ENCODE measurements around the gene RNF10. TPM values are rescaled to one million over a fixed set of nuclear protein-coding genes. Genes with fewer than 3 reads are reported as not detected.
"Not testable (repeated sequence)": the region's sequence is repeated elsewhere in the genome, so short reads cannot be mapped to it uniquely, and the experiment has no call there.

Gene RNF10
- total RNA-seq, 2 donors from 2014 or later: 182 to 212 TPM

DNA sequence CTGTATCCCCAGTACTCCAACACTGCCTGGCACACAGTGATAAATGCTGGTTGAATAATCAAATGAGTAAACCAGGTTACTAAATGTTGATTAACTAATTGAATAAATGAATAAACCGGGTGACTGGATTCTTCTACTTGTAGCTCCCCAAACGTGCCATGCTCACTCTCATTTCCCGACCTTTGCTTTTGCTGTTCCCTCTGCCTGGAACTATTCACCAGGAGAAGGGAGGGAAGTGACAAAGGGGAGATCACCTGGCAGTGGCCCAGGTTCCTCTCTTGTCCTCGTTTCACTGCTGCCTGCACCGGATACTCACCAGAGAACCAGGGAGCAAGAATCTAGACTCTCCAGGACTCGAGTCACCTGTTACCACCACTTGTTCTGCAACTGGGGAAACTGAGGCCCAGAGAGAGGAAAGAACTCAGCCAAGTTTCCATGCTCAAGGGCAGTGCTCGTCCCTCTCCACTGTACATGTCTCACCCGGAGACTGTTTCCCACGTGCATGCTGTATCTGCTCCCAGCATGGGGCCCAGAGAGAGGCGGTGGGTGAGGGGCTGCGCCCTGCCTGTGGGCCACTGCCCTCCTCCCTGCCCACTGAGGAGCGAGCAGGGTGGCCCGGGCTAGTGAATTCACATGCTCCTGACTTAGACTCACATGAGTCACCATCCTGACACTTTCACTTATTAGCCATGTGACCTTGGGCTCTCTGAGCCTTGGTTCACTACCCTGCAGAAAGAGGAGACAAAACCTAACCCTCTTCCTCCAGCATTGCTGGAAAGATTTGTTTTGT lies 64.7 kb downstream of the RNF10 start:
- Mint-ChIP-seq H3K27me3 (peaks cover 14% of the 10 kb centered on the region), H3K27ac (no peak overlapping the region), H3K9me3 (no peaks in the 10 kb centered on the region), H3K36me3 (ENCODE audit: low read depth) (no peaks in the 10 kb centered on the region), H3K4me3 (no peak overlapping the region), H3K4me1 (no peaks in the 10 kb centered on the region)
- no peak for ATAC-seq (replicated peaks)

DNA sequence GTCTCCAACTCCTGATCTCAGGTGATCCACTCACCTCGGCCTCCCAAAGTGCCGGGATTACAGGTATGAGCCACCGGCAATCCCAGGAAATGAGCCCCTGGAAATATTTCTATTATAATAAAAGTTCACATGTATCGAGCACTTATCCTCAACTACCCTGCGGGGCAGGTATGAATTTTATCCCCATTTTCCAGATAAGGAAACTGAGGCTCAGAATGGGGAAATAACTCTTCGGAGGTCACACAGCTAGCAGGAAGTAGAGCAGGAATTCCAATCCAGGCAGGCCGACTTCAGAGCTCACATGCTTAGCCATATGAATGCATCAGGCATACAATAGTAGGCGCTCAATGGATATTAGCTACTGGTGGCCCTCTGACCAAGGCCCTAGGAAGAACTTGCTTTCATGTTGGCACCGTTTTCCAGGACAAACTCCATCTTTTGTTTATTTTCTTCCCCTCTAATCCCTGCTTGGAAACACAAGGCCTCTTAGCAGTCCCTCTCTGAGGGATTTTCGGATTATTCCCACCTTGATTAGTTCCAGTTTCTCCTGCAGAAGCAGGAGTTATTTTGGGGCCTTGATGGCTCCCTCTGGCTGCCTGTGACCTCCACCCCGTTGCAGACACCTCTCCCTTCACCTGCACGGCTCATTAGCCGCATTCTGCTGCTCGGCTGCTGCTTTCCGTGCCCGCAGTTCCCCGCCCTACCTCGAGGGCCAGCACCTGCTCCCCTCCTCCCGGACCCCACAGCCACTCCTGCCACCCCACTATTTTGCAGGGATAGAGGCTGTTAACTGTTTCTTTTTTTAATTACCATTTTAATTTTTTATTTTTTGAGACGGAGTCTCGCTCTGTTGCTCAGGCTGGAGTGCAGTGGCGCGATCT lies 65.8 kb downstream of the RNF10 start:
- no peak for ATAC-seq (replicated peaks)
- Mint-ChIP-seq H3K4me1 (no peaks in the 10 kb centered on the region), H3K4me3 (no peak overlapping the region), H3K36me3 (ENCODE audit: low read depth) (no peaks in the 10 kb centered on the region), H3K9me3 (no peaks in the 10 kb centered on the region), H3K27me3 (peaks cover 14% of the 10 kb centered on the region), H3K27ac (no peak overlapping the region)

DNA sequence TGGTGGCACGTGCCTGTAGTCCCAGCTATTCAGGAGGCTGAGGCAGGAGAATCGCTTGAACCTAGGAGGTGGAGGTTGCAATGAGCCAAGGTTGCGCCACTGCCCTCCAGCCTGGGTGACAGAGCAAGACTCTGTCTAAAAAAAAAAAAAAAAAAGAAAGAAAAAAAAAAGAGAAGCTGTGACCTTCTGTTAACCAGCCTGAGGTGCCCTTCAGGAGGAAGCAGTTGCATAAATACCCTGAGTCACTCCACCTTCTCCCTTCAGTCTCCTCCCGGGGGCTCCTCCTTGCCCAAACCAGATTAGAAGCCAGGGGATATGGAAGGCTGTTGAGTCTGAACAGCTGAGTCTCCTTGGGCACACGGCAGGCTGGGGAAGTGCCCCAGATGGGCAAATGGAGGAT lies 68.3 kb downstream of the RNF10 start:
- peaks cover 14% of the 10 kb centered on the region for H3K27me3 Mint-ChIP-seq
- H3K4me3 Mint-ChIP-seq; ATAC-seq (replicated peaks); H3K9me3 Mint-ChIP-seq; H3K36me3 Mint-ChIP-seq (ENCODE audit: low read depth); H3K4me1 Mint-ChIP-seq; H3K27ac Mint-ChIP-seq: not testable (repeated sequence)

- Mint-ChIP-seq H3K27me3 (peaks cover 3% of the 10 kb centered on the region), H3K36me3 (ENCODE audit: low read depth) (no peaks in the 10 kb centered on the region), H3K4me1 (no peaks in the 10 kb centered on the region), H3K9me3 (no peaks in the 10 kb centered on the region), H3K27ac (no peak overlapping the region), H3K4me3 (no peak overlapping the region)
- ATAC-seq (replicated peaks): no peak
Observed at GRCh38 chr12:120610560-120610959, 76.4 kb downstream of the RNF10 start.

DNA sequence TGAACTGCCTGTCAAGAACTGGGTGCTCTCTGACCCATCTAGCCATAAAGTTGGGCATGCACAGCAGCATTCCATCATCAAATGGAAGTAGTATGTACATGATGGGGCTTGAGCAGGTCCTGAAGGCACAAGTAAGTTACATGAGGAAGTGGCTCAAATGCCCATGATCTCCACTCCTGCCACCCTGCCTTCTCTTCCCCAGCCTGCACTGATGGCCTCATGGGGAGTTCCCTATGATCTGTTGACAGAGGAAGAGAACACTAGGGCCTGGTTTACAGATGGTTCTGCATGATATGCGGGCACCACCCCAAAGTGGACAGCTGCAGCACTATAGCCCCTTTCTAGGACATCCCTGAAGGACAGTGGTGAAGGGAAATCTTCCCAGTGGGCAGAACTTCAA lies 77.4 kb downstream of the RNF10 start:
- not testable (repeated sequence) for H3K9me3 Mint-ChIP-seq; H3K36me3 Mint-ChIP-seq (ENCODE audit: low read depth); H3K4me3 Mint-ChIP-seq; H3K4me1 Mint-ChIP-seq; ATAC-seq (replicated peaks); H3K27ac Mint-ChIP-seq; H3K27me3 Mint-ChIP-seq

DNA sequence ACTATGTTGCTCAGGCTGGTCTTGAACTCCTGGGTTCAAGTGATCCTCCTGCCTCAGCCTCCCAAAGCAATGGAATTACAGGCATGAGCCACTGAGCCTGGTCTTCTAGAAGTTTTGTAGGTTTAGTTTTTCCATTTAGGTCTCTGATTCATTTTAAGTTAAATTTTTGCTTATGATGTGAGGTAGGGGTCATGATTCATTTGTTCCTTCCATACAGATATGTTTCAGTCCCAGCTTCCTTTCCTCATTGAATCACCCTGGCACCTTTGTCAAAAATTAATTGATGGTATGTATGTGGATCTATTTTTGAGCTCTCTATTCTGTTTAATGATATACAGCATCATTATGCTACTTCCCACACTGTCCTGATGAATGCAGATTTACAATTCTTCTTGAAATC lies 80.7 kb downstream of the RNF10 start:
- Mint-ChIP-seq H3K27ac (peak overlapping the region; percentile 21), H3K4me1 (no peaks in the 10 kb centered on the region), H3K9me3 (no peaks in the 10 kb centered on the region), H3K27me3 (peaks cover 6% of the 10 kb centered on the region), H3K4me3 (no peak overlapping the region), H3K36me3 (ENCODE audit: low read depth) (no peaks in the 10 kb centered on the region)
- ATAC-seq (replicated peaks): peak; percentile 79

- H3K4me3 Mint-ChIP-seq; H3K27ac Mint-ChIP-seq; ATAC-seq (replicated peaks); H3K4me1 Mint-ChIP-seq; H3K9me3 Mint-ChIP-seq; H3K36me3 Mint-ChIP-seq (ENCODE audit: low read depth): not testable (repeated sequence)
- H3K27me3 Mint-ChIP-seq: peaks cover 13% of the 10 kb centered on the region
Observed at GRCh38 chr12:120617193-120617592, 83.0 kb downstream of the RNF10 start.

DNA sequence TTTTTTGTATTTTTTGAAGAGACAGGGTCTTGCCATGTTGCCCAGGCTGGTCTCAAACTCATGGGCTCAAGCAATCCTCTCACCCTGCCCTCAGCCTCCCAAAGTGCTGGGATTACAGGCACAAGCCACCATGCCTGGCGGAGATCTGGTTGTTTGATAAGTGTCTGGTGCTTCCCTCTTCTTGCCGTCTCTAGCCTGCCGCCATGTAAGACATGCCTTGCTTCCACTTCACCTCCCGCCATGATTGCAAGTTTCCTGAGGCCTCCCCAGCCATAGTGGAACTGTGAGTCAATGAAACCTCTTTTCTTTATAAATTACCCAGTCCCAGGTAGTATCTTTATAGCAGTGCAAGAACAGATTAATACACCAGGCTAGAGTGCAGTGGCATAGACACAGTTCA lies 83.6 kb downstream of the RNF10 start:
- not testable (repeated sequence) for H3K36me3 Mint-ChIP-seq (ENCODE audit: low read depth); H3K27ac Mint-ChIP-seq; H3K4me3 Mint-ChIP-seq; H3K9me3 Mint-ChIP-seq; H3K4me1 Mint-ChIP-seq; ATAC-seq (replicated peaks)
- peaks cover 13% of the 10 kb centered on the region for H3K27me3 Mint-ChIP-seq

GRCh38 chr12:120618954-120619615 lies 84.9 kb downstream of the RNF10 start:
- ATAC-seq (replicated peaks): no peak
- H3K27ac Mint-ChIP-seq: no peak overlapping the region
- H3K9me3 Mint-ChIP-seq: no peaks in the 10 kb centered on the region
- peaks cover 16% of the 10 kb centered on the region for H3K27me3 Mint-ChIP-seq
- no peak overlapping the region for H3K4me3 Mint-ChIP-seq
- H3K36me3 Mint-ChIP-seq (ENCODE audit: low read depth): no peaks in the 10 kb centered on the region
- no peaks in the 10 kb centered on the region for H3K4me1 Mint-ChIP-seq

DNA sequence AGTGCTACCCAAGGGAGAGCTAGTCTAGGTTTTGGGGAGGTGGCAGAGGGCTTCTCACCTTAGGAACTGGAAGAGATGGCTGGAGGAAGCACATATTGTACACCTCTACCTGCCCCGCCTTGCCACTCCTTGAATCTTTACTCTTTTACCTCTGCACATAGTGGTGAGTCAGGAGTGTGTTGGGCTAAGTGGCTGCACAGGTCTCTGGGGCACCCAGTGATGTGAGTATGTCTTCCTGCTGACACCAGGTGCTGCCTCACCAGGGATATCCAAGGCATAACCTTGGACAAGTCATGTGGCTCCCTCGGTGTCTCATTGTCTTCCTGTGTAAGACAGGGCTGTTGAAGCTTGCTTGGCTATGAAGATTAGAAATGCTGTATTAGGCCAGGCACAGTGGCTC lies 86.5 kb downstream of the RNF10 start:
- no peaks in the 10 kb centered on the region for H3K4me1 Mint-ChIP-seq
- no peak overlapping the region for H3K27ac Mint-ChIP-seq
- no peaks in the 10 kb centered on the region for H3K9me3 Mint-ChIP-seq
- peaks cover 16% of the 10 kb centered on the region for H3K27me3 Mint-ChIP-seq
- no peak overlapping the region for H3K4me3 Mint-ChIP-seq
- no peaks in the 10 kb centered on the region for H3K36me3 Mint-ChIP-seq (ENCODE audit: low read depth)
- ATAC-seq (replicated peaks): no peak

DNA sequence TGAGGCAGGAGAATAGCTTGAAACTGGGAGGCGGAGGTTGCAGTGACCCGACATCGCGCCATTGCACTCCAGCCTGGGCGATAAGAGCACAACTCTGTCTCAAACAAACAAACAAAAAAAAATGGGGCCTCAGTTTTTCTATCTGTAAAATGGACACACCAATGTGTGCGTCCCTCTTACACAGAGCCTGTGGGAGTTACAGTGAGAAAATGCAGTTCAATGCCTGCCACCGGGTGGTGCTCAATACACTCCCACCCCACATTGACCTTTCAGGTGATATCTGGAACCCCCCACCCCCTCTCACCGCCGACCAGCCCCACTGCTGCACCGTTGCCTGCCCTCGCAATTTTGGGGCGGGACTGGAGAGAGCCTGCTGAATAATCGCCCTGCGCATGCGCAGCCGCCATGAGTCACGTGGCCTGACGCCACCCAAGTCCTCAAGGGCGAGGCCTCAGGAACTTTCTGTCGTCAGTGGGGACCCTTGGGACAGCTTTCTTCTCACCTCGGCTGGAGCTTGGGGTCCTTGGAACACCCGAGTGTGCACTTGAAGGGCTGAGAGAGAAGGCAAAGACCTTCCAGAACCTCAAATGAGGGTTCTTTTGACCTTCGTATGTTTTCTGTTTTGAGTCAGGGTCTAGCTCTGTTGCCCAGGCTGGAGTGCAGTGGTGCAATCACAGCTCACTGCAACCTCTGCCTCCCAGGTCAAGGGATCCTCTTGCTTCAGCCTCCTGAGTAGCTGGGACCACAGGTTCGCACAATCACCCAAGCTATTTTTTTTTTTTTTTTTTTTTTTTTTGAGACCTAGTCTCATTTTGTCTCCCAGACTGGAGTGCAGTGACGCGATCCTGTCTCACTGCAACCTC lies 91.6 kb downstream of the RNF10 start:
- no peaks in the 10 kb centered on the region for H3K9me3 Mint-ChIP-seq
- H3K27ac Mint-ChIP-seq: no peak overlapping the region
- H3K36me3 Mint-ChIP-seq (ENCODE audit: low read depth): no peaks in the 10 kb centered on the region
- no peaks in the 10 kb centered on the region for H3K4me1 Mint-ChIP-seq
- H3K27me3 Mint-ChIP-seq: peaks cover 7% of the 10 kb centered on the region
- no peak overlapping the region for H3K4me3 Mint-ChIP-seq
- peak; percentile 21 for ATAC-seq (replicated peaks)

Data from activated T-helper 17 cell treated with anti-CD3 and anti-CD28 coated beads, Interleukin-2, amount 50 U/mL, for 72 hours (primary cell).